Measurements from ENCODE around the gene PCDHB13.
"Not testable (repeated sequence)": the region's sequence is repeated elsewhere in the genome, so short reads cannot be mapped to it uniquely, and the experiment has no call there.

DNA sequence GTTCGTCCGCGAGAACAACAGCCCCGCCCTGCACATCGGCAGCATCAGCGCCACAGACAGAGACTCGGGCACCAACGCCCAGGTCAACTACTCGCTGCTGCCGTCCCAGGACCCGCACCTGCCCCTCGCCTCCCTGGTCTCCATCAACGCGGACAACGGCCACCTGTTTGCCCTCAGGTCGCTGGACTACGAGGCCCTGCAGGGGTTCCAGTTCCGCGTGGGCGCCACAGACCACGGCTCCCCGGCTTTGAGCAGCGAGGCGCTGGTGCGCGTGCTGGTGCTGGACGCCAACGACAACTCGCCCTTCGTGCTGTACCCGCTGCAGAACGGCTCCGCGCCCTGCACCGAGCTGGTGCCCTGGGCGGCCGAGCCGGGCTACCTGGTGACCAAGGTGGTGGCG lies 3.4 kb upstream of the PCDHB13 start:
- not testable (repeated sequence) for TF ChIP-seq ZNF660 (tag by site-specific recombination; IDR thresholded peaks at IDR 0.05); ZEB2 (tag by site-specific recombination; IDR thresholded peaks at IDR 0.05); ZNF510 (tag by site-specific recombination; IDR thresholded peaks at IDR 0.05; ENCODE audit: insufficient replicate concordance); ZBTB7A (tag by site-specific recombination; IDR thresholded peaks at IDR 0.05; ENCODE audit: low read depth); ZBTB48 (tag by site-specific recombination; IDR thresholded peaks at IDR 0.05)
- TF ChIP-seq, protein P1, sequence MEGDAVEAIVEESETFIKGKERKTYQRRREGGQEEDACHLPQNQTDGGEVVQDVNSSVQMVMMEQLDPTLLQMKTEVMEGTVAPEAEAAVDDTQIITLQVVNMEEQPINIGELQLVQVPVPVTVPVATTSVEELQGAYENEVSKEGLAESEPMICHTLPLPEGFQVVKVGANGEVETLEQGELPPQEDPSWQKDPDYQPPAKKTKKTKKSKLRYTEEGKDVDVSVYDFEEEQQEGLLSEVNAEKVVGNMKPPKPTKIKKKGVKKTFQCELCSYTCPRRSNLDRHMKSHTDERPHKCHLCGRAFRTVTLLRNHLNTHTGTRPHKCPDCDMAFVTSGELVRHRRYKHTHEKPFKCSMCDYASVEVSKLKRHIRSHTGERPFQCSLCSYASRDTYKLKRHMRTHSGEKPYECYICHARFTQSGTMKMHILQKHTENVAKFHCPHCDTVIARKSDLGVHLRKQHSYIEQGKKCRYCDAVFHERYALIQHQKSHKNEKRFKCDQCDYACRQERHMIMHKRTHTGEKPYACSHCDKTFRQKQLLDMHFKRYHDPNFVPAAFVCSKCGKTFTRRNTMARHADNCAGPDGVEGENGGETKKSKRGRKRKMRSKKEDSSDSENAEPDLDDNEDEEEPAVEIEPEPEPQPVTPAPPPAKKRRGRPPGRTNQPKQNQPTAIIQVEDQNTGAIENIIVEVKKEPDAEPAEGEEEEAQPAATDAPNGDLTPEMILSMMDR (tag by site-specific recombination; IDR thresholded peaks at IDR 0.05), result not testable (repeated sequence)
- TF ChIP-seq, protein P2, sequence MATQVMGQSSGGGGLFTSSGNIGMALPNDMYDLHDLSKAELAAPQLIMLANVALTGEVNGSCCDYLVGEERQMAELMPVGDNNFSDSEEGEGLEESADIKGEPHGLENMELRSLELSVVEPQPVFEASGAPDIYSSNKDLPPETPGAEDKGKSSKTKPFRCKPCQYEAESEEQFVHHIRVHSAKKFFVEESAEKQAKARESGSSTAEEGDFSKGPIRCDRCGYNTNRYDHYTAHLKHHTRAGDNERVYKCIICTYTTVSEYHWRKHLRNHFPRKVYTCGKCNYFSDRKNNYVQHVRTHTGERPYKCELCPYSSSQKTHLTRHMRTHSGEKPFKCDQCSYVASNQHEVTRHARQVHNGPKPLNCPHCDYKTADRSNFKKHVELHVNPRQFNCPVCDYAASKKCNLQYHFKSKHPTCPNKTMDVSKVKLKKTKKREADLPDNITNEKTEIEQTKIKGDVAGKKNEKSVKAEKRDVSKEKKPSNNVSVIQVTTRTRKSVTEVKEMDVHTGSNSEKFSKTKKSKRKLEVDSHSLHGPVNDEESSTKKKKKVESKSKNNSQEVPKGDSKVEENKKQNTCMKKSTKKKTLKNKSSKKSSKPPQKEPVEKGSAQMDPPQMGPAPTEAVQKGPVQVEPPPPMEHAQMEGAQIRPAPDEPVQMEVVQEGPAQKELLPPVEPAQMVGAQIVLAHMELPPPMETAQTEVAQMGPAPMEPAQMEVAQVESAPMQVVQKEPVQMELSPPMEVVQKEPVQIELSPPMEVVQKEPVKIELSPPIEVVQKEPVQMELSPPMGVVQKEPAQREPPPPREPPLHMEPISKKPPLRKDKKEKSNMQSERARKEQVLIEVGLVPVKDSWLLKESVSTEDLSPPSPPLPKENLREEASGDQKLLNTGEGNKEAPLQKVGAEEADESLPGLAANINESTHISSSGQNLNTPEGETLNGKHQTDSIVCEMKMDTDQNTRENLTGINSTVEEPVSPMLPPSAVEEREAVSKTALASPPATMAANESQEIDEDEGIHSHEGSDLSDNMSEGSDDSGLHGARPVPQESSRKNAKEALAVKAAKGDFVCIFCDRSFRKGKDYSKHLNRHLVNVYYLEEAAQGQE (tag by site-specific recombination; IDR thresholded peaks at IDR 0.05), result not testable (repeated sequence)
